ENCODE measurements around the gene LRRC4B.

LRRC4B gene

DNA sequence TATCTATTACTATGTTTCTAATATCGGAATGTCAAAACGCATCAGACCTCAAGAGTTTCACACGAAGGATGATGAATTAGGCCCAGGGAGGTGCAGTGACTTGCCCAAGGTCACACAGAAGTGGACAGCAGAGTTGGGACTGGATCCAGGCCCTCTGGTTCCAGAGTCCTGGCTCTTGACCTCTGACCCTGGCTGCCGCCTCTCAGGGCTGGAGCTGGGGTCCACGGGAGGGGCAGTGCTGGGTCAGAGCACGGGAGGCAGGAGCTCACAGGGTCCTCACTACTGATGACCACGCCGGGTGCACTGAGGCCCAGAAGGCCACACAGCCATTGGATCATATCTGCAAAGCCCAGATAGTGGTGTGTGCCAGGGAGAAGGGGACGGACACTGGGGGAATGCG, 45.4 kb downstream of the LRRC4B start:
- DNase-seq, result no peak
- ATAC-seq, result no peak

DNA sequence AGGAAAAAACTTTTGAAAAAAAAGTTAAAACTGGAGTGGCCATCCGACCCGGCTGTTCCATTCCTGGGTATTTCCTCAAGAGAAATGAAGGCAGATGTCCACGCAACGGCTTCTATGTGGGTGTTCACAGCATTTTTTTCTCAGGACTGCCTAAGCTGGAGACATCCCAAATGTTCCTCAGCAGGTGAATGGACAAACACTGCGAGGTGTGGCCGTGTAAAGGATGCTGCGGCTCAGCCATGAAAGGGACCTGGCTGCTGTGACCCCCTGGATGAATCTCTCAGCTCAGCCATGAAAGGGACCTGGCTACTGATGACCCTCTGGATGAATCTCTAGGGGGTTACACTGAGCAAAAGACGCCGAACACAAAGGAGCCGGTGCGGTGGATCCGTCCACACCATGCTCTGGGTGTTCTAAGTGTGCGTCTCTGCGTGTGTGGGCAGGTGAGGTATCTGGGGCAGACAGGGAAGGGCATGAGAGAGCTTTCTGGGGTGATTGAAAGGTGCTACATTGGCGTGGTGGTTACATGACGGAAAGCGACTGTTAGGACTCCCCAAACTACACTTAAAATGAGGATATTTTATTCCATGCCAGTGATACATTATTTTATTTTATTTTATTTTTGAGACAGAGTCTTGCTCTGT, 47.3 kb downstream of the LRRC4B start:
- no peak for ATAC-seq
- DNase-seq, result no peak

DNA sequence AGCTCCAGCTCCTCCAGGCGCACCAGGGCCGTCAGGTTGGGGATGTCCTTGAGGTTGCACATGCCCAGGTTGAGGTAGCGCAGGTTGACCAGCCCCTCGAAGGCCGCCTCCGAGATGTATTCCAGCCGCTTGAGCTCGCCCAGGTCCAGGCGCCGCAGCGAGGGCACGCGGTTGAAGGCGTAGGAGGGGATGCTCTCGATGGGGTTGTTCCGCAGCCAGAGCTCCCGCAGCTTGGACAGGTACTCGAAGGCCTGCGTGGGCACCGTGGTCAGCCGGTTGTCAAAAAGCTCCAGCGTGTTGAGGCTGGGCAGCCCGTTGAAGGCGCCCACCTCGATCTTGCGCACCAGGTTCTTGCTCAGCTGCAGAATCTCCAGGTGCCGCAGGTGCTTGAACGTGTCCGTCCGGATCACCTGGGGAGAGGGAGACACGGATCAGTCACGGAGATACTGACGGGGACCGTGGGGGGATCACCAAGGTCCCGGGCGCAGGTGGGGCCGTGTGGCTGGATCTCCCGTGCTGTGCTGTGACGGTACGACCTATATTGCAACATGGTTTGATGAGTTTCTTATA, 49.1 kb downstream of the LRRC4B start:
- DNase-seq (no peak), ATAC-seq (no peak)

DNA sequence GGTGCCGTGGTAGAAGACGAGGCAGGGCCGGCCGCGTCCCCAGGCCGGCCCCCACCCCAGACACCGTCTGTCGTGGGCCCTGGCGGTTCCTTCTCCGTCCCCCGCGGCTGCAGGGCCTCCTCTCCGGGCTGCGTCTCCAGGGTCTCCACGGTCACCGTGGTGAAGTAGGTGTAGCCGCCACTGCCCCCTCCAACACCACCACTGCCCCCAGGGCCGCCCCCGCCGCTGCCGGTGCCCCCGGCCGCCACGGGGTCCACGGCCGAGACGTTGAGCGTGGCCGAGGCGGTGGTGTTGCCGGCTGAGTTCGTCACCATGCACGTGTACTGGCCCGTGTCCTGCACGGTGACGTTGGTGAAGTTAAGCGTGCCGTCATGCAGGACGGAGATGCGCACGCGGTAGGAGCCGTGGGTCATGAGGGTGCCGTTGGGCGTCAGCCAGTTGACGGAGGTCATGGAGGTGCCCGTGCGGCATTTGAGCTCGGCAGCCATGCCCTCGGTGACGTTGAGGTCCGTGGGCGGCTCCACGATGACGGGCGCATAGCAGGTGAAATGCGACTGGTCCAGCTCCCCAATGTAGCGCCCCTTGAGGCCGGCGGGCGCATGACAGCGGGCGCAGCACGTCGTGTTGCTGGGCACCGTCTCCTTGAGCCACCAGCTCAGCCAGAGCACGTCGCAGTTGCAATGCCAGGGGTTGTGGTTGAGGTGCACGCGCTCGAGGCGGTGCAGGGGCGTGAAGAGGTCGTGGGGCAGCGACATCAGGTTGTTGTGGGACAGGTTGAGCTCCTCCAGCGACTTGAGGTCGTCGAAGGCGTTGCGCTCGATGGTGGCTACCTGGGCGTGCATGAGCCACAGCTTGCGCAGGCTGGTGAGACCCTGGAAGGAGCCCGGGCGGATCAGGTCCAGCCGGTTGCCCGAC, 49.9 kb downstream of the LRRC4B start:
- no peak for DNase-seq
- no peak for ATAC-seq

DNA sequence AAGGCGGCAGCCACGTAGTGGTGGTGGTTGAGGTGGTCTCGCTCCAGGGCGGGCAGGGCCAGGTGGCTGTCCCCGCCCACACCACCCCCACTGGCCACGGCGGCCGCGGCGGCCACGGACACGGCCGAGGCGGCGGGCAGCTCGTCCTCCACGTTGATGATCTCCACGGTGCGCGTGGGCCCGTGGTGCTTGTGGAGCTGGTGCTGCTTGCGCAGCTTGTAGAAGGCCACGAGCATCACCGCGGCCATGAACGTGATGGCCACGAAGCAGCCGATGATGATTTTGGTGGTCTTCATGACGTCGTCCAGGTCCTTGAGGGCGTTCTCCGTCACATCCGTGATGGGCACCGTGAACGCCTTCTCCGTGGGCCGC, 50.5 kb downstream of the LRRC4B start:
- DNase-seq, result no peak
- no peak for ATAC-seq

DNA sequence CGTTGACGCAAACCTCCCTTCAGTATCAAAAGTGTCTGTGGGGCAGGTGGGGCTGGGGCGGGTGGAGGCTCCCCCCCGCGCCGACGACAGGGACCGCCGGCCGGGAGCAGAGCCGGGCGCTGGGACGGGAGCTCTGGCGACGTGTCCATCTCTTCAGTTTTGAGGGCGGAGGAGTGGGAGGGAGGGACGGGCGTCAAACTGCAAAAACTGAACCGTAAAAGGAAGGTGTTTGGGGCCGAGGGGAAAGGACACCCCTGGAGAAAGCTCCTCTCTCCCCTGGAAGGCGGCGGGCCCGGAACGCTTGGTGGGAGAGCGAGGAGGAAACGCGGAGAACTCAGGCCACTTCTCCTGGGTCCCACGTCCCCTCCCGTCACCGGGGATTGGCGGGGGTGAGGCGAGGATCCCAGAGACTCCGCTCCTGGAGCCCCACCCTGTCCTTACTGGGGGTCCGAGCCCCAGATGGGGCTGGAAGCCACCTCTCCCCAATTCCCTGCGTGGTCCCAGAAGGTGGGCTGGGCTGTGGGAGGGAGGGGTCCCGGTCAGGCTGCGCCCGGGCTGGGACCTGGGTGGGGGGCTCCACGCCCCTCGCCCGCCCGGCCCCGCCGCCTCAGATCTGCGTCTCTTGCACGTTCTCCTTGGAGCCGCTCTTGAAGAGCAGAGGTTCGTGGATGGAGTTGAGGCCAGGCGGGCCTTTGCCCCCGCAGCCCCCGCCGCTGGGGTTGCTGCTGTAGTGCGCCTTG, 51.1 kb downstream of the LRRC4B start:
- no peak for DNase-seq
- no peak for ATAC-seq

DNA sequence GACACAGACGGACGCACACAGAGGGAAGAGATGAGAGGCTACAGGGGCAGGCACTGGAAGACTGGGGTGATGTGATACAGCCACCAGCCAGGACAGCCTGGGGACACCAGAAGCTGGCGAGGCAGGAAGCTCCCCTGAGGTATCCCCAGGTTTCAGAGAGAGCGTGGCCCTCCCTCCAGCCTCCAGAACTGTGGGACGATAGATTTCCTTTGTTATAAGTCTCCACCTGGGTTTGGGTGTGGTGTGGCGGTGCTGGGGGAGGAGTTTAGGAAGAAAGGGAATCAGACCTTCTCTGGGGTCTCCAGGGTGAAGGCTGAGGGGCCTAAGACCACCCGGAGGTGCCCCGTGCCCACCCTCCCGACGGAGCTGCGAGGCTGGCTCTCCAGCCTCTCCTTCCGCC, 51.8 kb downstream of the LRRC4B start:
- no peak for DNase-seq
- no peak for ATAC-seq

DNA sequence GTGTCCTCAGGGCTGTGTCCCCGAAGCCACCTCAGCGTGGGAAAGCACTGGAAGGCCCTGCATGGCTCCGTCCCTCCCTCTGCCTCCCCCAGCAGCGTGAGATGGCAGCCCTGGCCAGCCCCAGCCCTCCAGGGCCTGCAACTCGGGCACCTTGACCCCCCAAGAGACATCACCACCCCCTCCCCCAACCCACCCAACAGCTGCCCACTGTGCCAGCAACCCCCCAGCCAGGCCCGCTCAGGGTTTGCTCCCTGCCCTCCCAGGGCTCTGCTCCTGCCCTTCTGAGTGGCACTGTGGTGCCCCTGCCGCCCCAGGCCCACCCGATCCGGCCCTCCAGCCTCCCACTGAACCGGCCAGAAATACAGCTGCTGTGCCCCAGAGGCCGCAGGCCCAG, 53.1 kb downstream of the LRRC4B start:
- DNase-seq (no peak), ATAC-seq (no peak)

DNA sequence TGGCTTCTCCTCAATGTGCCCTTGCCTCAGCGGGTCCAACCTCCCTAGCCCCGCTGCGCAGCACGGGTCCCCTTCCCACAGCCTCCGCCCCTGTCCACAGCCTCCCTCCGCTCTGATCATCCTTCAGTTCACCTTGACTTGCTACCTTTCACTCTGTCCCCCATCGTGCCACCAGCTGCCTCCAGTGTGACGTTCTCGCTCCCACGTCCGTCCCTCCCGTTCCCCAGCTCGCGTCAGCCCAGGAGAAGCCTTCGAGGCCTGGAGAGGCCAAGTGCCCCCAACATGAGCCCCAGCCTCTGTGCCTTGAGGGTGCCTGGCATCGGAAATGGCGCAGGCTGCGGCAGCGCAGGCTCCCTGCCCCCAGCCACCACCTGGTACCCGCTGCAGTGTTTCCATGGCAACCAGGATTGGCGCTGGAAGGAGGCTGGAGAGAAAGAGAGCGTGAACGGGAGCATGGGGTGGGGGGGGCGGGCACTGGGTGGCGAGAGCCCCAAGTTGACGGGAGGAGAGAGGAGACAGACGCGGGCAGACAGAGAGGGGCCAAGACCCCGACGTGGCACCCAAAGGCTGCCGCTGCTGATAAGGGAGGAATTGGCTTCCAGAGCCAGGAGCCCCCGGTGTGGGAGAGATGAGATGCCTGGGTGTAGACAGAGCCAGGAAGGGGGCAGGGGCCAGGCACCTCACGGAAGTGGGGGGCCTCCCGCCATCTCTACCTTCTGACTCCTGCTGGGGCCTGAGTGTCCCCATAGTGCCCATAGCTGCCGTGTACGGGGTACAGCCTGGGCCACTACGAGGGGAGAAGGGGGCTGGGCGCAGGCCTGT, 53.7 kb downstream of the LRRC4B start:
- DNase-seq (no peak), ATAC-seq (no peak)

DNA sequence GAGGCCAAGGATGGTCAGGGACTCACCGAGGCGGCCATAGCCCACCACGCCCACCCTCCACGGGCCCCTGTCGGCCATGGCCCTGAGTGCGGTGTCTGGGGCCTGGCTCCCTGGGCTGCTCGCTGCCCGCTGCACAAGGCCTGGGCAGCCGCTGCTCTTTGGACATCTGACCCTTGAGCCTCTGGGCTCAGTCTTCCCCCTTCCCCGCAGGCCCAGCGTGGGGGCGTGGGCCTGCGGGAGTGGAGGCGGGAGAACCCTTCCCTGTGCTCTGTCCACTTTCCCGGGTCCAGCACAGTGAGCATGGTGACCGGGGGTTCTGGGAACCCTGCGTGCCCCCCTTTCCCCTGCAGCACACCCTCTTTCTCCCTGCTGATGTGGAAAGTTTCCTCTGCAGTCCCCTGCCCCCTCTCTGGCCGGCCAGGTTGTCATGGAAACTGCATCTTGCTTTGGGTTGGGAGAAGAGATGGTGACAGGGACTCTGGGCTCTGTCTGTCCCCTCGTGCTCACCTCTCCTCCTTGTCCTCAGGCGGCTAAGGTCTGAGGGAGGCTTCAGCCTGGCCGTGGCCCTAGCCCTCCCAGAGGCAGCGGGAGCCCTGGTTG, 54.4 kb downstream of the LRRC4B start, which contains the start of gene ASPDH:
Gene ASPDH (minus strand): TSS at position 168 of the 600 bp plus-strand sequence. CDS start 90 bp downstream, at position 78.
- ATAC-seq (no peak), DNase-seq (no peak)

DNA sequence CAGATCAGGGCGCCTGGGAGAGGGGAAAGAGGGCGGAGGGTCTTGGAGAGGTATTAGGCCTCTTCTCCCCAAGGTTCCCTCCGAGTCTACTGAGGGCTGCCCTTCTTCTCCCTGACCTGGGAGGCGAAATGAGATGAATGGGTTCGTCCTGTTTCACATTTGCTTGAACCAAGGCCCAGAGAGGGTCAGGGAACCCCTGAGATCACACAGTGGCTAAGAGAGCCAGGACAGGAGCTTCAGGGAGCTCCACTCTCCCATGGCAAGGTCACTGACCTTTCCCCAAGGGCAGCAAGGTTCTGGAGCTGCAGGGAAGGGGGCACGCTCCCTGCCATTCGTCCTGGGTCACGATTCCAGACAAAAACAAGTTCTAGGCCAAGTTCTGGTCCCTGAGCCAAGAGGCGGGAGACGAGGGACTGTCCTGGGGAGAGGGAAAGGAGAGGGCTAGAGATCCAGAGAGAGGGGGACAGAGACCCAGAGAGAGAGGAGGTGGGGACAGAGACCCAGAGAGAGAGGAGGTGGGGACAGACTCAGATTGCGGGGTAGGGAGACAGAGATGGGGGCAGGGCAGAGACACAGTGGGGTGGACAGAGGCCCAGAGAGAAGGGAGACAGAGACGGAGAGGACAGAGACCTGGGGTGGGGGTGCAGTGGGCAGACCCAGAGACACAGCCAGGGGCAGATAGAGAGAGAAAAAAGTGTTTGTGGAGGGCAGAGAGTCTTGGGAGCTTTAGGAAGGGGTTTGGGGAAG, 55.1 kb downstream of the LRRC4B start:
- DNase-seq (no peak), ATAC-seq (no peak)

DNA sequence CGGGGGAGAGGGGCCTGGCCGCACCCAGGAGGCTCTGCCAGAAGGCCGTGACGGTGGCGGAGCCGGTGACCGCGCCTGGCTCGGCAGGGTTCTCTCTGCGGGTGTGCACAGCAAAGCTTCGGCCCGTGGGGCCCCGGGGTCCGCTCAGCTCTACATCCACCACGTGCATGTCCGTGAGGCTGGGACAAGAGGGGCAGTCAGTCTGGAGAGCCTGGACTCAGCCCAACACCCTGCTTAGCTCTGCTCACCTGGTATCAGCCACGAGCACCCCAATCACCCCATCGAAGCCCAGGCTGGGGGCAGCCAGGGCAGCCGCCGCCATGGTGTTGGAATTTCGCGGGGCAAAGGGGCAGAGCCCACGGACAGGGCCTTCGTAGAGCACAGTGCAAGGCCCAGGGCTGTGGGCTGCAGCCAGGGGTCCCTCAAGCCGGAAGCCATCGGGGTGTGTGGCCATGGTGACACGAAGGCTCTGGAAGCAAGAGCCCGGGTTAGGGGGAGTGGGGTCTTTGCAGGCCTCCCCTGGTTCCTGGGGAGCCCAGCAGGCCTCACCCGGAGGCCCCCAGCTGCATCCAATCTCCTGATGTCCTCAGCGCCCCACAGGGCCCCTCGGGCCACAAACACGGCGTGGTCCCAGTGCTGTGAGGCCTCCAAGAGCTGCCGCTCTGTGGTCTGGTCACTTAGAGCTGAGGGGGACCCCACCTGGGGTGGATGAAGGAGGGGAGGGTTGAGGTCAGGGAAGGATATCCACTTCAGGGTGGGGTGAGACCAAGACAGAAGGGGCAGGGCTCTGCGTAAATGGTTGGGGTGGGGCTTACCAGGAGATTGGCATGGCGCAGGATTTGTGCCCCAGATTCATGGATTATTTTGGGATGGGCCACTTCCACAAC, 55.9 kb downstream of the LRRC4B start:
- ATAC-seq, result no peak
- no peak for DNase-seq

DNA sequence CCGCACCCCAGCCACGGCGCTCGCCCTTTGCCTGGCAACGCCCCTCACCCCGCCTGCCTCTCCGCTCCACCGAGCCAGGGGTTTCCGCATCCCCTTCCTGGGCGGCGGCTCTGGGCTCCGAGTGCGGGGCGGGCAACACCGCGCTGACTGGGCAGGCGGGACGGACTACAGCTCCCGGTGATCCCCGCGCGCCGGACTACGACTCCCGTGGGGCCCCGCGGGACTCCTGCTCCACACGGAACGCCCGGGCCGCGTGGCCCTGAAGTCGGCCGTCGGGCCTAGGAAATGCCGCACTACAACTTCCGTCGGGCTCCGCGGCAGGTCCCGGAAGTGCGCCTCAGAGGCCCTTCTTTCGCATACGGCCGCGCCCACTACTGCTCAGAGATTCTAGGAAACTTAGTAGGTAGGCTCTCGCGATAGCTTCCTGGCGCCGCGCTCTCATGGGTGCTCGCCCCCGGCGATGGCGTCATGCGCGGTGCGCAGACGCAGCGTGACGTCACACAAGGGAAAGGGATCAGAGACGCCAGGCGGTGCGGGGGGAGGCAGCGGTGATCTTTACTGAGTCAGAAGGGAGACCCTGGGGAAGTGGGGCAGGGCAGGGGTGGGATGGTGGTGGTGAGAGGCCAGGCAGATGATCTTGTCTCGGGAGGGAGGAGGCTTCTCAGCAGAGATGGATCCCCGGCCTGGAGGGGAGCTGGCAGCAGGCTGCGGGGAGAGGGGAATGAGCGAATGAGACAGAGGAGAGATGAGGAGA, 57.0 kb downstream of the LRRC4B start, which contains the start of gene JOSD2:
Gene JOSD2 (minus strand): TSS at position 123 of the 754 bp plus-strand sequence. CDS start 760 bp downstream, outside the sequence.
- peak; percentile 92 for ATAC-seq
- DNase-seq, result peak; percentile 94

DNA sequence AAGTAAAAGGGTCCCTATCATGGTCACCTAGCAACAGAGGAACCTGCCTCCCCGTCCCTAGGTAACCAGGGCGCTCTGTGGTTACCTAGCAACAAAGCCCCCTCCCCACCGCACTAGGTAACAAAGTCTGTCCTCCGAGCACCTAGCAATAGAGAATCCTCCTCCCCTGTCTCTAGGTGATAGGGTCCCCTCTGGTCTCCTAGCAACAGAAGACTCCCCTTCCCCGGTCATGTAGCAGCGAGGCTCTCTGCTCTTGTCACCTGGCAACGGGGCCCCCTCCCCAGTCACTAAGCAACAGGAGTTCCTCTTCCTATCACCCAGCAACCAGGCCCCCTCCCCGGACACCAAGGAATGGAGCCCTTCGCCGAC, 57.6 kb downstream of the LRRC4B start:
- DNase-seq (no peak), ATAC-seq (no peak)

DNA sequence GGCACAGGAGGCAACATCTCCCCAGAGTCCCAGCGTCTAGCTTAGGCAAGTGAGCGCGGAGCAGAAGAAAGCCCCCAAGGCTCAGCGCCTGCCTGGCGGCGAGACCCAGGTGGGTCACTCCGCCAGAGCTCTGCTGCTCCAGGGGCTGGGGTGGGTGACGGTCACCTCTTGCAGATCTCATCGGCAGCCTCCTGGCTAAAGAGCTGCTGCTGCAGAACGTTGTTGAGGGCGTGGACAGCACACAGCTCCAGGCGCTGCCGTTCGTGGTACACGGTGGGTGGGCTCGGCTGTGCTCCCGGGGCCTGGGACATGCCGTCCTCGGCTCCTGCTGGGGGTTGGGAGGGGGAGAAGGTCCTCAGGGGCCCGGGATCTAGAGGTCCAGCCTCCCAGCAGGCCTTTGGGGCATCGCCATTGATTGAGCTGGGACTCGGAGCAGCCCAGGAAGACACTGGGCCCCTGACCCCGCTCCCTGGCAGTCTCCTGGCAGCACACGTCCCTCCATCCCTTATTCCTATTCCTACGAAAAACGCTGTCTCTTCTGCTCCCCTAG, 58.0 kb downstream of the LRRC4B start:
- DNase-seq (no peak), ATAC-seq (no peak)

DNA sequence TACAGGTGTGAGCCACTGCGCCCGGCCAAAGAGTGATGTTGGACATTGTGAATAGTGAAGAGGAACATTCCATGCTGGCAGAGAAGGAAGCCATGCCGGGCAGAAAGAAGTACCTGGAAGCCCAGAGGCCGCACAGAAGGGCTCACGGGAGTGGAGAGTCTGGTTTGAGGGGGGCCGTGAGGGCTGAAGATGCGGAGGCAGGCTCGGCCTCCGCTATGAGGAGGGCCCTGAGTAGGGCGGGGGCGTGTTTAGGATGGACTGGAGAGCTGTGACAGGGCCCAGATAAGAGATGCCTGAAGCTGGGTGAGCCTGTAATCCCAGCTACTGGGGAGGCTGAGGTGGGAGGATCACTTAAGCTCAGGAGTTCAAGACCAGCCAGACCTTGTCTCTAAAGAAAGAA, 58.9 kb downstream of the LRRC4B start:
- DNase-seq (no peak), ATAC-seq (no peak)

DNA sequence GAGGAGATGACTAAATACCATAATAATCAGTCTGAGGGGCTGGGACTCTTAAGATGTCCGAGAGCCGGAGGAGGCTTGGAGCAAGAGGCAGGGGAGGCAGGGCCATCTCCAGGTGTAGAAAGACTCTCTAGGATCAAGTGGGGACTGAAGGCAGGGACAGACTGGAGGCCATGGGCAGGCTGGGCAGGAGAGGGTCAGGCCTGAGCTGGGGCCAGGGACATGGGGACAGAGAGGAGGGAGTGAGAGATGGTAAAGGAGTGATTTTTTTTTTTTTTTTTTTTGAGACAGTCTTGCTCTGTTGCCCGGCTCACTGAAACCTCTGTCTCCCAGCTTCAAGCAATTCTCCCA, 59.4 kb downstream of the LRRC4B start:
- no peak for ATAC-seq

DNA sequence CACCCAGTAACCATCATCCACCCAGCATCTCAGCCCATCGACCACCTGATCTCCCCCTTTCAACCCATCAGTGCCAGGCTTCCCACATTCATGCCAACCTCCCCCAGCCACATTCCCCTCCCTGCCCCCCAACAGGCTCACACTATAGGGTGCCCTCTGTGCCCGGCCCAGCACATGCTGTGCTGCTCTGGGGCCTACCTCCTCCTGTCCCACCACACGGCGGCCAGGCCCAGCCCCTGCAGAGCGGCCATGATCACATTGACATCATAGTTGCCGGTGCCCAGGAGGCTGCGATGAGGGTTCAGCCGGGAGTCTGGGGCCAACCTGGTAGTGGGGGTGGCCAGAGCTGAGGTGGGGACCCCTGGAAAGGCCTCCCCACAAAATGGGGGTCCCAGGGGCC, 60.9 kb downstream of the LRRC4B start:
- DNase-seq (no peak), ATAC-seq (no peak)

More for the DNA sequence above, 59.4 kb downstream of the LRRC4B start:
- DNase-seq, result no peak

Measured in stimulated activated naive CD8-positive, alpha-beta T cell treated with anti-CD3 and anti-CD28 coated beads, Interleukin-15, Interleukin-2, amounts not matched to agents 100 U/mL and 50 U/mL, for 24 hours (primary cell).